GM12878 (cell line): ENCODE data around the gene HSPA1A. TPM values are rescaled to one million over a fixed set of nuclear protein-coding genes. Genes with fewer than 3 reads are reported as not detected.

ENCODE experiments used
- ATAC-seq: fragments of 200-7000 bp; cut with Tn5 transposase; 3 replicates; pipeline ENCODE4 v1.9.1; 2020; ENCODE audit warnings: mild to moderate bottlenecking, moderate library complexity
- BruUV-seq: library from RNA; stranded (reverse); fragments of 400-500 nt; replicated peaks from 2 replicates; lab custom pipeline; 2021; lab: Mats Ljungman, UMichigan
- CTCF ChIA-PET: fragments of 300-600 bp; sonication (Branson Sonifier 250); formaldehyde crosslinking; extraction: SDS; loops from one replicate; lab custom pipeline; 2021; ENCODE audit warnings: inconsistent platforms; lab: Yijun Ruan, JAX
- POLR2A ChIA-PET: fragments of 350-600 bp; formaldehyde crosslinking; extraction: SDS; loops from one replicate; lab custom pipeline; 2021; ENCODE audit warnings: inconsistent platforms; lab: Charles Lee
- RAD21 ChIA-PET: fragments of 300-600 bp; sonication (Branson Sonifier 250); formaldehyde crosslinking; loops from one replicate; lab custom pipeline; 2023; ENCODE audit warnings: antibody characterized with exemption; ENCODE audit not compliant: unreplicated experiment; lab: Charles Lee
- SMC1A ChIA-PET: fragments of 300-600 bp; sonication (Branson Sonifier 250); formaldehyde crosslinking; loops from one replicate; lab custom pipeline; 2023; ENCODE audit not compliant: unreplicated experiment, uncharacterized antibody; lab: Charles Lee
- DNase-seq: peaks from one replicate; pipeline ENCODE4 v3.0.0-alpha.2; 2011; ENCODE audit warnings: low read depth, low spot score
- FAIRE-seq: peaks from 3 replicates; lab custom pipeline; 2011; peaks lifted over from hg19 to GRCh38; lab: Jason Lieb, UNC
- H2AFZ ChIP-seq: 2 replicates; pipeline ENCODE4 v1.6.0; 2011; ENCODE audit warnings: low read depth, low read length, control low read depth; ENCODE audit not compliant: control insufficient read depth
- H3K27ac ChIP-seq: 2 replicates; pipeline ENCODE4 v1.5.1; 2011; ENCODE audit warnings: control low read depth; ENCODE audit not compliant: control insufficient read depth, insufficient read depth
- H3K27me3 ChIP-seq, 2 experiments: replicated peaks in 1 of 2; 2 replicates each; pipeline versions ENCODE4 v1.6.0 to v1.6.1; 2011; ENCODE audit warnings: low read length in 1 of 2; ENCODE audit not compliant: control insufficient read depth in 2 of 2, insufficient read depth in 2 of 2
- H3K36me3 ChIP-seq, 2 experiments: 2 replicates each; pipeline ENCODE4 v1.5.1; 2011; ENCODE audit warnings: low read length in 1 of 2; ENCODE audit not compliant: control insufficient read depth in 2 of 2, insufficient read depth in 2 of 2
- H3K4me1 ChIP-seq: 2 replicates; pipeline ENCODE4 v1.6.1; 2011; ENCODE audit warnings: mild to moderate bottlenecking, low read length, moderate library complexity, mixed read lengths; ENCODE audit not compliant: control insufficient read depth, insufficient read depth
- H3K4me2 ChIP-seq: 2 replicates; pipeline ENCODE4 v1.6.0; 2011; ENCODE audit warnings: control low read depth; ENCODE audit not compliant: control insufficient read depth, insufficient read depth
- H3K4me3 ChIP-seq: fragments of 200-600 bp; sonication (generic); 2 replicates; pipeline ENCODE4 v1.5.1; 2016
- H3K79me2 ChIP-seq: 2 replicates; pipeline ENCODE4 v1.6.0; 2011; ENCODE audit warnings: low read length; ENCODE audit not compliant: control insufficient read depth, insufficient read depth
- H3K9ac ChIP-seq: 2 replicates; pipeline ENCODE4 v1.8.0; 2011; ENCODE audit warnings: low read length, control low read depth, mixed read lengths; ENCODE audit not compliant: control insufficient read depth, insufficient read depth
- H3K9me3 ChIP-seq: replicated peaks from 3 replicates; pipeline ENCODE4 v1.5.1; 2011; ENCODE audit warnings: mild to moderate bottlenecking, low read length; ENCODE audit not compliant: control insufficient read depth, insufficient read depth
- H4K20me1 ChIP-seq: 2 replicates; pipeline ENCODE4 v1.6.0; 2011; ENCODE audit not compliant: control insufficient read depth, insufficient read depth
- JUND ChIP-seq: IDR thresholded peaks from 2 replicates; pipeline ENCODE4 v1.6.1; 2012; ENCODE audit warnings: low read depth, mild to moderate bottlenecking, low read length, improper control_type of control experiment, moderate library complexity
- POLR2A ChIP-seq: IDR thresholded peaks from 2 replicates; pipeline ENCODE4 v1.6.1; 2011; ENCODE audit warnings: low read depth, mild to moderate bottlenecking, low read length
- POLR2AphosphoS2 ChIP-seq: IDR thresholded peaks from 2 replicates; pipeline ENCODE4 v1.6.1; 2011; ENCODE audit warnings: low read depth, mild to moderate bottlenecking, low read length, improper control_type of control experiment, moderate library complexity
- RCOR1 ChIP-seq: conservative IDR thresholded peaks from 2 replicates; pipeline ENCODE4 v1.6.1; 2012; ENCODE audit warnings: low read depth, low read length, improper control_type of control experiment
- TARDBP ChIP-seq: IDR thresholded peaks from 2 replicates; pipeline ENCODE4 v1.6.1; 2016; ENCODE audit warnings: borderline replicate concordance
- TBL1XR1 ChIP-seq: IDR thresholded peaks from 2 replicates; pipeline ENCODE4 v1.6.1; 2012; ENCODE audit warnings: low read depth, low read length, improper control_type of control experiment
- ZZZ3 ChIP-seq: IDR thresholded peaks from 2 replicates; pipeline ENCODE4 v1.6.1; 2011; ENCODE audit warnings: low read depth; ENCODE audit not compliant: control insufficient read depth, insufficient read length
- whole genome bisulfite sequencing: methylation state at CpG from one replicate; pipeline ENCODE4 v1.1.6; 2016; ENCODE audit warnings: low lambda C conversion rate; ENCODE audit not compliant: insufficient replicate concordance, insufficient coverage; ENCODE audit errors: missing lambda C conversion rate; 5-methylcytosine and 5-hydroxymethylcytosine counted together
- in situ Hi-C: fragments of 300-500 bp; cut with MboI; formaldehyde crosslinking; loops from 9 replicates; pipeline ENCODE4 v1.14.3; 2018; ENCODE audit warnings: mixed read lengths
- intact Hi-C: fragments of 100-400 bp; cut with micrococcal nuclease; formaldehyde crosslinking; loops from one replicate; pipeline ENCODE4 v1.14.2; 2022; ENCODE audit not compliant: unreplicated experiment
- polyA plus RNA-seq, 11 experiments: library from polyadenylated mRNA; depleted of rRNA in 4 of 11; unstranded in 6 of 11; stranded (reverse) in 5 of 11; fragments of >200 nt; fragmentation: Nextera tagmentation in 4 of 11; fragmentation: Illumina TruSeq in 1 of 11; extraction: Ambion mirVana in 4 of 11; extraction: Trizol in 1 of 11; gene quantifications; 1 replicate in 1 of 11; 2 replicates in 10 of 11; pipeline versions ENCODE4 v1.2.1 to v1.2.3, GENCODE V29; 2011 to 2016; ENCODE audit warnings: inconsistent platforms in 2 of 11, missing spikeins in 2 of 11, low read depth in 1 of 11
- total RNA-seq, 4 experiments: library from RNA; depleted of rRNA in 3 of 4; stranded (reverse); fragments of >200 nt in 3 of 4; fragmentation: Illumina TruSeq in 1 of 4; extraction: Trizol in 1 of 4; gene quantifications; 2 replicates each; pipeline versions ENCODE4 v1.2.1 to v1.2.3, GENCODE V29; 2013 to 2021

The HSPA1A gene
- total and polyA plus RNA-seq, 10 of the 15 experiments (the other 5 are each of a cell fraction or from before 2014, with no cell fraction given): 0.29 to 51.8 (median 17.5) TPM

- FAIRE-seq (no peak), ATAC-seq (no peak), DNase-seq (no peak)
- Histone ChIP-seq H3K27me3 (no peaks in the 10 kb centered on the region), H3K4me3 (no peak overlapping the region), H3K36me3 (peaks cover 0 to 39% of the 10 kb centered on the region in 2 experiments; a peak in 3 of 4 replicates), H3K9ac (no peak overlapping the region), H2AFZ (no peak overlapping the region), H3K27ac (no peak overlapping the region), H4K20me1 (no peaks in the 10 kb centered on the region), H3K4me1 (peaks cover 18% of the 10 kb centered on the region), H3K4me2 (no peak overlapping the region), H3K79me2 (no peaks in the 10 kb centered on the region), H3K9me3 (no peaks in the 10 kb centered on the region)
- no peak for TF ChIP-seq TARDBP
- TF ChIP-seq POLR2AphosphoS2: no peak
- TF ChIP-seq ZZZ3: no peak
- peak; percentile 41; the same call in 1 of the 2 replicates for TF ChIP-seq POLR2A
- no peak for TF ChIP-seq RCOR1
- TF ChIP-seq TBL1XR1: no peak
- no peak for TF ChIP-seq JUND
- CTCF ChIA-PET: interaction anchor here (0.7 to 4.1 kb wide), 4 partner anchors 11 to 44 kb away, joined by 3 to 12 read pairs (median 6); partner anchors contain the start of gene VARS1
- RAD21 ChIA-PET: interaction anchor here (0.6 to 1.3 kb wide), 2 partner anchors 83 to 131 kb away, joined by 3 to 4 read pairs; partner anchors contain the start of gene NEU1
- in situ Hi-C loops (no loop called here), intact Hi-C loops (loop anchor here (10.0 kb wide), 1 partner anchor 46 kb away; the partner anchor contains the start of gene HSPA1B)
- BruUV-seq: no TSS peak
- POLR2A ChIA-PET: interaction anchor here (0.5 to 3.2 kb wide), 3 partner anchors 35 to 51 kb away, joined by 4 to 12 read pairs (median 4); partner anchors contain the start of genes HSPA1A and HSPA1L
- SMC1A ChIA-PET: interaction anchor here (1.1 to 1.4 kb wide), 2 partner anchors 26 to 42 kb away, joined by 4 read pairs; no protein-coding TSS in a partner anchor
- 96% methylated on average over 35 of the region's 43 CpGs for WGBS
Observed at GRCh38 chr6:31778999-31779885, 36.1 kb upstream of the HSPA1A start.
